Measurements from ENCODE around the gene CMIP.

The CMIP gene

DNA sequence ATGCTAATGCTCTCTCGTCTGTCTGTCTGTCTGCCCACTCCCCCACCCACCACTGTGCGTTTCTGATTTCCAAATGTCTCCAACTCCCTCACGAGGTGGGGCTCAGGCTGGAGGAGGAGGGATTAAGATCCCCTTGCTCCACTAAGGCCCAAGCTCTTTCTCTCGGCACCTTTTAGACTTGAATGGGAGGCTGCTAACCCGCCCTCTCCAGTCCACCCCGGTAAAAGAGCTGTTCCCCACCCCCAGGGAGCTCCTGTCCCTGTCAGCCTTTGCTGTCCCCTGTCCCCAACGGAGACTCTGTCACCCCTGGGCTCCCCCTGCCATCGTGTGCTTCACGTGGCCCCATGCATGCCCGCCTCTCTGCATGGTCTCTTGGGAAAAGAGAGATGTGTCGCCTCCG is 266.0 kb downstream of the CMIP start:
- no peak for DNase-seq

DNA sequence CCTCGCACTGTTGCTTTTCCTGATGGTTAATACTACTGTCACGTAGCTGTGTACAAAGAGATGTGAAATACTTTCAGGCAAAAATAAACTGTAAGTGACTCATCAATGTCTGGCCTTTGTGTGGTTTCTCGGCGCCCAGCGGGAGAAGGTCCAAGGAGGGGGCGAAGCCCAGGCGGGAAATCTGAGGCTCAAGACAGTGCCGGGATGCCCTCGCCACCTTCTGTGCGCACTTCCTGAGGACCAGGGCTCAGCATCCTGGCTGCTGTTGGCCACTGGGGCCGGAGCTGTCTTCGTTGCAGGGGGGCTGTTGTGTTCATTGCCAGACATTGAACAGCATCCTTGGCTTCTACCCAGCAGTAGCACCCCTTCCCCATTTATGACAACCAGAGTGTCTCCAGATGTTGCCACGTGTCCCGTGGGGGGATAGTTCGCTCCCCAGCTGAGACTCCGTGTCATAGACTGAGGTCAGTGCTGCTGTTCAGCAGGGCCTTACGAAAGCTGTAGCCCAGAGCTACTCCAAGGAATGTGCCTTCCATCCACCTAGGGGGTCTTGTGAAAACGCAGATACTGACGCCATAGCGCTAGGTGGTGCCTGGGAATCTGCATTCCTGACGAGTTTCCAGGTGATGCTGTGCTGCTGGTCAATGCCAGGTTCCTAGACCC is 267.2 kb downstream of the CMIP start:
- no peak for DNase-seq

DNA sequence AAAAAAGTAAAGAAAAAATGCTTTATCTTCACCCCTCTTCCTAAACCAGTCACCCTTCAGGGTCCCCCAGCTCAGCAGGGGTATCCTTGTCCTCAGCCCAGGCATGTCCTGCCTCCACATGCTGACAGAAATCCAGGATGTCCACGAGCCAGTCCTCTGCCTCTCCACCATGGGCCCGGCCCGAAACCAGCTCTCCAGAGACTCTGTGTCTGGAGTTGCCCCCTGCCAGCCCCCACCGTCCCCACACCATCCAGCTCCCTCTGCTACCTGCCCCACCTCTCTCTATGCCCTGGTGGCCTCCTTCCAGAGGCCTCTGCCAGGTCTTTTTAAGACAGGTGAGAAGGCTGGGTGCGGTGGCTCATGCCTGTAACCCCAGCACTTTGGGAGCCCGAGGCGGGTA is 268.1 kb downstream of the CMIP start:
- no peak for DNase-seq

DNA sequence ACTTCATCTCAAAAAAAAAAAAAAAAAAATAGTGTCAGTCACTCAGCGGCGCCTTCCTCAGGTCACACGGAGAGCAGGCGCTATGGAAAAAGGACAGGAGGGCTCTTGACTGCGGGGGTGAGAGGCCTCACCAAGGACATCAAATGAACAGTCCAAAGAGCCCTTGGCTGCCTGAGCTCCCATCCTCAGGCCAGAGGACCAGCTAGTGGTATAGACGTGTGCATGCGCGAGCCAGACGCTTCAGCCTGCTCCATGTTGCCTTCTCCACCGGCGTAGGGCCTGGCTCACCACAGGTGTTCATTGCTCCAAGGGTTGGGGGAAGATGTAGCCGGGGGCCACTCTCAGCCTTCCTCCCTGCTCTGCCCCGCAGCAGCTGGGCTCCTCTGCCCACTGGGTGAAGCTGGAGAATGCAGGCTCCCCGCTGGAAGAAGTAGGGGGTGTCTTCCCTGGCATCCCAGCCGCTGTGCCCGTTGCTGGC is 268.7 kb downstream of the CMIP start:
- DNase-seq, result no peak

DNA sequence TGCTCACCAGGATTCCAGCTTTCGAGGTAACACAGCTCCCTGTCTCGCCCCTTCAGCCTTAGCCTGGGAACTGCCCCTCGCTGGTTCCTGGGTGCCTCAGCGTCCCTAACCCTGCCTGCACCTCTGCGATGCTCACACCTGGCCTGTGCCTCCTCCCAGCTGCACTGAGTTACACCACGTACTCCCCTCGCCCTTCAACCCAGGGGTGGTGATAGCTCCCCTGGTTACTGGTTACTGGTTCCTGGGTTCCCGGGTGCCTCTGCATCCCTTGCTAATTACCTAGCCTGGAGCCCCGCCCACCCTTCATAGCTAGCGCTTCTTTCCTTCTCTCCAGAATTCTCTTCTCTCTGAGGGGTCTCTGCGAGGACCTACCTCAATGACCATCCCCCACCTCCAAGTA is 269.2 kb downstream of the CMIP start:
- DNase-seq, result no peak

DNA sequence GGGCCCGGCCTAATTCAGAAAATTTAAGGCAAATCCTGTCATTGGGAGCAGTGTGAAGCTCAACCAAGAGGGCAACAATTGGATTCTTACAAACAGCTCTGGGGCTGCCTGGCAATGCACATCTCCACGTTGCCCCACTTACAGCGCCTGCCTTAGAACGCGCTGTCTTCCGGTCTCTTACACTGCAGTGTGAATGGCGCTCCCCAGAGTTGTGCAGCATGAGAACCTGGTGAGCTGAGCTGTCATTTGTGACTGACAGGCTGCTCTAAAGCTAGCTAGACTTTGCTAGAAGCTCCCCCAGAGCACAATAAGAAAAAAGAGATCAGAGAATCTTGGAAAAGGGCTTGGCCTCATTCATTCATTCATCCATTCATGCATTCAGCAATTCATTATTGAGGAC is 270.0 kb downstream of the CMIP start:
- DNase-seq, result no peak

DNA sequence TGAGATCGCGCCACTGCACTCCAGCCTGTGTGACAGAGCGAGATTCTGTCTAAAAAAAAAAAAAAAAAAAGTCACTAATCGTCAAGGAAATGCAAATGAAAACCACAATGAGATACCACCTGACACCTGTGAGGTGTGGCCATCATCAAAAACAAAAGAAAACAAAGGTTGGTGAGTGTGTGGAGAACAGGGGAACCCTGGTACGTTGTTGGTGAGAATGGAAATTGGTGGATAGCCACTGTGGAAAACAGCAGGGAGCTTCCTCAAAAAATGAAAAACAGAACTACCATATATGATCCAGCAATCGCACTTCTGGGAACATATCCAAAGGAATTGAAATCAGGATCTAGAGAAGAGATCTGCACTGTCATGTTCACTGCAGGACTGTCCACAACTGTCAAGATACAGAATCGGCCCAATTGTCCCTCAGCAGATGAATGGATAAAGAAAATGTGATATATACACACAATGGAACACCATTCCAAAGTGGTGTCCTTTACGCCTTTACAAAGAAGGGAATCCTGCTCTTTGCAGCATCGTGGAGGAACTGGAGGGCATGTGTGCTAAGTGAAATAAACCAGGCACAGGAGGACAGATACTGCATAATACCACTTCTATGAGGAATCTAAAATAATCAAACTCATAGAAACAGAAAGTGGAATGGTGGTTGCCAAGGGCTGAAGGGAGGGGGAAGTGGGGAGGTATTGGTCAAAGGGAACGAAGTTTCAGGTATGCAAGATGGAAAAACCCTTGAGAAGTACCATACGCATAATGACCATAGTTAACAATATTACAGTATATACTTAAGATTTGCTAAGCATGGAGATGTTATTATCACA is 271.0 kb downstream of the CMIP start:
- DNase-seq, result peak; percentile 77

DNA sequence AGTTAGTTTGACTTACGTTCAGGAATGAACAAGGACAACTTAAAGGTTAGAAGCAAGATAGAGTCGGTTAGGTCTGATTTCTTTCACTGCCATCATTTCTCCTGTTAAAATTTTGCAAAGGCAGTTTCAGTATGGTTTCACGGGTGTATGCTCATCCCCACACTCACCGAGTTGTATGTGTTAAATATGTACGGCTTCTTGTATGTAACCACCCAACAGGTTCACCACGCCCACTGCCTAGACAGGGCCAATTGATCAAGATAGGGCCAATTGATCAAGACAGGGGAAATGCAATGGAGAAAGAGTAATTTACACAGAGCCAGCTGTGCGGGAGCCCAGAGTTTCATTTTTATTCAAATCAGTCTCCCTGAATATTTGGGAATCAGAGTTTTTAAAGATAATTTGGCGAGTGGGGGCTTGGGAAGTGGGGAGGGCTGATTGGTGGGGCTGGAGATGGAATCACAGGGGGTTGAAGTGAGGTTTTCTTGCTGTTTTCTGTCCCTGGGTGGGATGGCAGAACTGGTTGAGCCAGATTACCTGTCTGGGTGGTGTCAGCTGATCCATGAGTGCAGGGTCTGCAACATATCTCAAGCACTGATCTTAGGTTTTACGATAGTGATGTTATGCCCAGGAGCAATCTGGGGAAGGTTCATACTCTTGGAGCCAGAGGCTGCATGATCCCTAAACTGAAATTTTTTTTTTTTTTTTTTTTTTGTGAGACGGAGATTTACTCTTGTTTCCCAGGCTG is 272.0 kb downstream of the CMIP start:
- peak; percentile 58 for DNase-seq

DNA sequence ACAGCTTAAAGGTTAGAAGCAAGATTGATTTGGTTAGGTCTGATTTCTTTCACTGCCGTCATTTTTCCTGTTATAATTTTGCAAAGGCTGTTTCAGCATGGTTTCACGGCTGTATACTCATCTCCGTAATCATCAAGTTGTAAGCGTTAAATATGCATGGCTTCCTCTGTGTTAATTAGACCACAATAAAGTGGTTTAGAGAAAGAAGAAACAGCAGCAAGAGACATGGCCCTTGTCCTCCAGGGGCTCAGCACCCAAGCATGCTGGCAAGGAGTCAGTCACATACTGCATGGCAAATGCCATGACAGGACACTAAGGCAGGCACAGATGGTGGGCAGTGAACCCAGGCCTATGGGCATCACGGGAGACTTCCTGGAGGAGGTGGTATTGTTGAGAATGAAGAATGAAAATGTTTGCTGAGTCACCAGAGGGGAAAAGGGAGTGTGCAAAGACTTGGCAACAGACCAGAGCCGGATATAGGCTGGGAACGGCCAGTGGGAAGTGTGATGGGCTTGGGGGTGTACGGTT is 273.1 kb downstream of the CMIP start:
- peak; percentile 27 for DNase-seq

DNA sequence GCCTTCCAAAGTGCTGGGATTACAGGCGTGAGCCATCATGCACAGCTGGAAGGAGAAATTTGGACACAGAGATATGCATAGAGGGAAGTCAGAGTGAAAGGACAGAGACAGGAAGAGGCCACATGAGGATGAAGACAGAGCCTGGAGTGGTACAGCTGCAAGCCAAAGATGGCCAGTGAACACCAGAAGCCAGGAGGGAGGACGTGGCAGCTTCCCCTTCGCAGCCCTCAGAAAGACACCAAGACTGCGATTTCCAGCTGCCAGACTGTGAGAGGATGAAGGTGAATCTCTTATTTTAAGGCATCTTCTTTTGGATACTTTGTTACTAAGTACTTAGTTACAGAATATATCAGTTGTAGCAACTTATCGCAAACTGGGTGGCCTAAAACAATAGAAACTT is 274.0 kb downstream of the CMIP start:
- DNase-seq, result peak; percentile 17

DNA sequence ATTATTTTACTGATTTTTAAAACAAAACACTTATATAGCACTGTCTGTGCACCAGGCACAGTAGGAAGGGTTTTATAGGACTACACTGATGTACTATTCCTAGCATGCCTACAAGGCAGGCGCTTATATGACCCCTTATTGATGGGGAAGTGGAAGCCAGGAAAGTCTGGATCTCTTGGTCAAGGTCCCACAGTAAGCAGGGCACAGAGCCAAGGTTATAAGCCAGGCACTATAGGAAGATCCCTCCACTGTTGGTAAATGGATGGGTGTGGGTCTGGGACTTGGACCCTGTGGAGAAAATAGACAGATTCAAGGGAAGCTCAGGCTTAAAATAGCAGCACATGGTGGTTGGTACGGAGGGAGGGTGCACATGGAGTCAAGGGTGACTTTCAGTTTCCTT is 275.4 kb downstream of the CMIP start:
- no peak for DNase-seq

DNA sequence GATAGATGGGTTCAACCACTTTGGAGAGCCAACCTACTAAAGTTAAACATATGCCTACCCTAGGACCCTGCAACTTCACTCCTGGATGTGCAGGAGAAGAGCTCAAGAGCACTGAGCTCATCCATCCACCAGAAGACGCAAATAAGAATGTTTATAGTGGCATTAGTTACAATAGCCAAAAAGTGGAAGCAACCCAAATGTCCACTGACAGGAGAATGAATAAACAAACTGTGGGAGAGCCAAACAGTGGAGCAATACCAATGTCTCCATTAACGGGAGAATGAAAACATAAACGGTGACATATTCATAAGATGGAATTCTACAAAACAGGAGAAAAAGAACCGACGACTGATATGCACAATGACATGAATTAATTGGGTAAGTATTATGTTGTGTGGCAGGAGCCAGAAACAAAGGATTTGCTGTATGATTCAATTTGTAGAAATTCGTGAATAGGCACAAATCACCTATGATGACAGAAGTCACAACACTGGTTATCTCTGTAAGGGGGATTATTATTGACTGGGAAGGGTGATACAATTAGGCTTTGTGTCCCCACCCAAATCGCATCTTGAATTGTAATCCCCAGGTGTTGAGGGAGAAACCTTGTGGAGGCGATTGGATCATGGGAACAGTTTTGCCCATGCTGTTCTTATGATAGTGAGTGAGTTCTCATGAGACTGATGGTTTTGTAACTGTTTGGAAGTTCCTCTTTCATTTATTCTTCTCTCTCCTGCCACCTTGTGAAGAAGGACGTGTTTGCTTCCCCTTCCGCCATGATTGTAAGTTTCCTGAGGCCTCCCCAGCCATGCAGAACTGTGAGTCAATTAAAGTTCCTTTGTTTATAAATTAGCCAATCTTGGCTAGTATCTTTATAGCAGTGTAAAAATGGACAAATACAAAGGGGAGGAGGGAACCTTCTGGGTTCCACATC is 276.6 kb downstream of the CMIP start:
- no peak for DNase-seq

DNA sequence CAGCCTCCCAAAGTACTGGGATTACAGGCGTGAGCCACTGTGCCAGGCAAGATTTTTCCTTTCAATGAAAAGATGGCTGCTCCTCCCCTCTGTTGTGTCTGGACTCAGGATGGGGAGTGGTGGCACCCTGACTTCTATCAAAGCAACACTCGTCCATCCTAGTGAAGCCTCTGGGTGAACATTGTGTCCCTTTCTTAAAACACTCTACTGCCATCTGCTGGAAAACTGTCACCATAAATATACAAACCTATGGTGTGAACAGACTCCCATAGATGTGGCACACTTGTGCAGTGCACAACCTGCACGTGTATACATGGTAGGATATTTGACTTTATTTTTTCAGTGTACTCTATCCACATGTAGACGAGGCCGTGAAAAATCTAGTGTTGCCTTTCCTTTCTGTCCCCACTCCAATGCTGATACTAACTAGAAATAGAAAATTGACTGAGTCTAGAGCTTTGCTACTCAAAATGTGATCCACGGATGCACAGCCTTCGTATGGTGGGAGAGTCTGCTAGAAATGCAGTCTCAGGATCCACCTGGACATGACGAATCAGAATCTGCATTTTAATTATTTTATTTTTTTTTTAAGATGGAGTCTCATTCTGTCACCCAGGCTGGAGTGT is 278.6 kb downstream of the CMIP start:
- DNase-seq, result peak; percentile 86

DNA sequence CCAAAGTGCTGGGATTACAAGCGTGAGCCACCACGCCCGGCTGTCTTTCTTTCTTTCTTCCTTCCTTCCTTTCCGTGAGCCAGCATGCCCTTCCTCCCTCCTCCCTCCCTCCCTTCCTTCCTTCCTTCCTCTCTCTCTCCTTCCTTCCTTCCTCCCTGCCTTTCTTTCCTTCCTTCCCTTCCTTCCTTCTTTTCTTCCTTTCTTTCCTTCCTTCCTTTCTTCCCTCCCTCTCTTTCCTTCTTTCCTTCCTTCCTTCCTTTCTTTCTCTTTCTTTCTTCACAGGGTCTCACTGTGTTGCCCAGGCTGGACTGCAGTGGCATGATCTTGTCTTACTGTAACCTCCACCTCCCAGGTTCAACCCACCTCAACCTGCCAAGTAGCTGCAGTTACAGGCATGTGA is 283.8 kb downstream of the CMIP start:
- DNase-seq, result no peak

DNA sequence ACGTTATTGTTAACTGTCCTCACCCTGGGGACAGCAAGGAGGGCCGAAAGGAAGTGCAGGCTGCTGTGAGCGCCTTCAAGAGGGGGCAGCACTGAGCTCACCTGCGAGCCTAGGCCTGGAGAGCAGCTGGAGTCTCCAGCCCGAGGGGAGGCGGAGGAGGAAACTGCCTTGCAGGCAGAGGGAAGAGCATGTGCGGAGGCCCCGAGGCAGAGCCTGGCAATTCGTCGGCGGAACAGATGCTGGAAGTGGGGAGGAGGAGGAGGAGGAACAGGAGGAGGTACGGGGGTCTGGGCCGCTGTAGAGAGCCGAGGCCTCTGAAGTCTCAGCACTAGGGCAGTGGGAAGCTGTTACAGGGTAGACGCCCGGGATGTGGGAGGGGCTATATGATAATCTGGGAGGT is 284.8 kb downstream of the CMIP start:
- DNase-seq, result no peak

DNA sequence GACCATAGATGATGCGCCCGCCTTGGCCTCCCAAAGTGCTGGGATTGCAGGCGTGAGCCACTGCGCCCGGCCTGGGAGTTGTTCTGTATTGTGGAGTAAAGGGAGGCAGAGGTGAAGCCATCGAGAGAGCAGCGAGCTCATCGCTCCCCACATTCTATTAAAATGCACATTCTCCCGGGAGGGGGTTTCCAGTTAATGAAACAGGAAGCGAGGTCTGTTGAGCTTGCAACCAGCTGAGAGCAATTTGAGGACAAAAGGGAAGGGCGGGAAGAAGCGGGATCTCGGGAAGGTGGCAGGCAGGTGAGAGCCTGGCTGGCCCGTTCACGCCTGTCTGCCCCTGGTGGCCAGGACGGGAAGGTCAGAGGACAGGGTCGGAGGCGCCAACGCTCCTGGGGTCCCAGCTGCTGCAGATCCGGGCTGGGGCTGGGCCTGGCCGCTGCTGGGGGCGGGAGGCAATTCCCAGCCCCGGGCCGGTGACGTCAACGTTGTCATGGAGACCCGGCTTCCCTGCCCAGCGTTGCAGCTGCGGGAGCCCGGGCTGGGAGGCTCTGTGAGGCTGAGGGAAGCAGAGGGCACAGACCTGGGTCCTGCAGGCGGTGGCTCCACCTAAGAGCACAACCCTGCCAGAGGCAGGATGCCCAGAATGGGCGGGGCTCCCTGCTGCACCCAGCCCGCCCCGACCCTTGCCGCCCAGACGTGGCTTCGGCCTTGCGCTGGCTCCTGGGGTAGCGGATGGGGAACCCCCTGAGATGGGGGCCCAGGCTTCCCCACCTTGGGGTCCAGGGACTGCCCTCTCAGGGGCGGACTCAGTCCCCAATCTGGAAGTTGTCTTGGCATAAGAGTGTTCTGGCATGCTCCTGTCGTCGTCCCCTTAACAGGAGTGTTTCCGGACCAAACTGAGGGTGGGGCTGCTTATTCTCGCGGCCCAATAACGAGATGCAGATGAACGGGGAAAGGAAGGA is 285.8 kb downstream of the CMIP start:
- peak; percentile 71 for DNase-seq

DNA sequence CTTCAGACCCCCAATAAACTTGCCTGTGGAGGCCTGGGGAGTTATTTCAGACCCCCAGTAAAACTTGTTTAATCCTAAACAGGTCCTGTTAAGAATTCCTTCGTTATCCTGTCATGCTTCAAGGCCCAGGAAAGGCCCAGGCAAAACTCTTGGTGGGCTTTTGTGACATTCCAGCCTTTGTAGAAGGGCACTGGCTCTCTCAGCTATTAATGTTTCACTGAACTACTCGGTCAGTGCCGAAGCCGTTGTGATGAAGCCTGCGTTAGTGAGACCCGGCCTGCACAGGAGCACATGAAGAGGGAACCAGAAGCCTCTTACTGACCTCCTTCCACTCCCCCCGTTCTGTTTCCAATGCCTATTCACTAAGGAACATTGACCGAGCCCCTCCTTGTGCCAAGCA is 287.0 kb downstream of the CMIP start:
- no peak for DNase-seq

DNA sequence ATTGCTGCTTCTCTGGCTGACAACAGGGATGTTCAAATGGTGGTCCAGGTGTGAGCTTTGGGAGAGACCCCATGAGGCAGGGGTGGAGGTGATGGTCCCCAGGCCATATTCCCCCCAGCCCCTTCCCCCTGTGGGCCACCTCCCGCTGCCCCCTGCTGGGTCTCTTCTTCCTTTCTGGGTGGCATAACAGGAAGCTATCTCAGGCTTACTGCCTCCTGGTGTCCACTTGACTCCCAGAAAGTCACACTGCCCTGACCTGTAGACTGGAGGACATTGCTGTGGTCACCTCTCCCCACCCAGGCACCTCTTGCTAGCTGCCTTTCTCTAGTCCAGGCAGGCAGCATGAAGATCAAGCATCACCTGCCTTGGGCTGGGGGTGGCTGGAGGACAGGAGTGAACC is 288.1 kb downstream of the CMIP start:
- no peak for DNase-seq

DNA sequence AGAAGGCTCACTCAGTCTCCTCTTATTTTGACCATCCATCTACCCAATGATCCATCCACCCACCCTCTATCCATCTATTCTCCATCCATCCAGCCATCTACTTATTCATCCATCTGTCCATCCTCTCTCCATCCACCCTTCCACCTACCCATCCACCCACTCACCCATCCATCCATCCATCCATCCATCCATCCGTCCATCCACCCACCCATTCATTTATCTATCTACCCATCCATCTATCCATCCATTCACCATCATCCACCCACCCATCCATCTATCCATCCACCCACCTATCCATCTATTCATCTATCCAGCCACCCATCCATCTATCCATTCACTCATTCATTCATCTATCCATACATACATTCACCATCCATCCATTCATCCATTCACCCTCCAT is 288.7 kb downstream of the CMIP start:
- no peak for DNase-seq

DNA sequence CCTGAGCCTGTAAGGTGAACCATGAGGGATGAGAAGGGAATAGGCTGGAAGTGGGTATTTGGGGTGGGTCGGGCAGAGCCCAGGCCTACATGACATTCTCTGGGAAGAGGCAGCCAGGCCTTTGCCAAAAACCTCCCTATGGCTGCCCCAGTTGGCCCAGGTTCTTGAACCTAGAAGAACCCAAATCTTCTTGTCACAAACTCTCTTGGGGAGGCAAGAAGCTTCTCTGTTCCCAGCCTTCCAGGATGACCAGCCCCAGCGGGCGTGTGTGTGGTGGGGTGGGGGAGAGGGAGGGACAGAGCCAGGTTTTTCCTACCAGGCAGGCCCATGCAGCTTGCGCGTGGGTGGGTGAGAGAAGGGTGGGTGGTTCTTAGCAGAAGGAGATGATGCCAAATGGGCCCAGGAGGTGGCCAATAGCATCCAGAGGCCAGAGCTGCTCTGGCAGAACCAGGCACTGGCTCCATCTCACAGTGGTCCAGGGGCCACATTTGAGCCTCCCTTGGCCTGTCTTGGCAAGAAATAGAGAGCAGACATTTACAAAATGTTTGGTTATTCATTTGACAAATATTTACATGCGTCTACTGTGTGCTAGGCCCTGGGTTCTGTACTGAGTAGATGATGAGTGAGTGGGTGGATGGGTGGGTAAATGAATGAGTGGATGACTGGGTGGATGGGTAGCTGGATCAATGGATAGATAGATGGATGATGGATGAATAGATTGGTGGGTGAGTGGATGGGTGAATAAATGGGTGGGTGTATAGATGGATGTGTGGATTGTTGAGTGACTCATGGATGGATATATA is 290.2 kb downstream of the CMIP start:
- DNase-seq, result no peak

Measured in CD4-positive, alpha-beta T cell treated with Interleukin-10 for 1 hour (primary cell).